Skeletal muscle satellite cell (primary cell): Measurements from ENCODE around the gene FAM187B.
"Not testable (repeated sequence)": the region's sequence is repeated elsewhere in the genome, so short reads cannot be mapped to it uniquely, and the experiment has no call there.

Source experiments
- H3K27me3 ChIP-seq: 2 replicates; pipeline ENCODE4 v1.7.0; 2013; ENCODE audit warnings: low read length; ENCODE audit not compliant: control insufficient read depth, insufficient read depth
- H3K36me3 ChIP-seq: 2 replicates; pipeline ENCODE4 v1.7.0; 2013; ENCODE audit warnings: mild to moderate bottlenecking, control low read depth, low read length; ENCODE audit not compliant: insufficient read depth
- H3K4me1 ChIP-seq: 2 replicates; pipeline ENCODE4 v1.7.0; 2013; ENCODE audit warnings: low read length; ENCODE audit not compliant: control insufficient read depth, insufficient read depth
- H3K4me2 ChIP-seq: 2 replicates; pipeline ENCODE4 v1.7.0; 2013; ENCODE audit warnings: mild to moderate bottlenecking, low read length
- H3K4me3 ChIP-seq: 2 replicates; pipeline ENCODE4 v1.7.0; 2013; ENCODE audit warnings: low read length
- H3K9ac ChIP-seq: 2 replicates; pipeline ENCODE4 v1.7.0; 2013; ENCODE audit warnings: mild to moderate bottlenecking, low read depth, low read length, moderate library complexity
- H3K9me3 ChIP-seq: replicated peaks from 2 replicates; pipeline ENCODE4 v1.7.0; 2013; ENCODE audit warnings: mild to moderate bottlenecking, control low read depth, low read length

FAM187B gene

DNA sequence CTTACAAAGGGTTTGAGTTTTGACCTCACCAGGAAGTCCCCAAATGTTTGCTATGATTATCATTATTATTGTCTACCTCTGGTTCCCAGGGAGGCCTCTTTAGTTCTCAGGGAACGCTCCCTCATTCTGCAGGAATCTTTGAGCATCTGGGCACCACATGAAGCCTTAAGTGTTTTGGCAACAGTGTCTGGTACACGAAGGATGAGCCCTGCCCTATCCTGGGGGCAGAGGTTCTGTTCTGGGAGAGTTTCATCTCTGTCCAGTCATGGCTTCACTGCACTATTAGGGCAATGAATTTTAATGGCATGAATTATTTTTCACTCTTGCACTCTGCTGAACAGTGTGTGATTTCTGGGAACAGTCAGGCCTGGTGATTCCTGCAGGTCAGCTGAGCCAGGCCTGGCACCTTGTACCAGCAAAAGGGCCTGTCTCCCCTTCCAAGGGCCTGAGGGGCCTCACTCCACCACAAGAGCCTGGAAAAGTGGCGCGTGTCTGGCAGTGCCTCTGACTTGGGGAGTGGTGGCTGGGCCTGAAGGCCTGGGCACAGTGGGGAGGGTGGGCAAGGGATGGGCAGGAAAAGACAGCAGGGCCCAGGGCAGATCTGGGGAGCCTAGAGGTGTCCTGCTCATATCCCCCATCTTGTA, 4.6 kb downstream of the FAM187B start:
- Histone ChIP-seq H3K36me3 (no peaks in the 10 kb centered on the region), H3K4me3 (no peak overlapping the region), H3K4me1 (no peaks in the 10 kb centered on the region), H3K4me2 (no peak overlapping the region), H3K9ac (no peak overlapping the region), H3K27me3 (peaks cover 32% of the 10 kb centered on the region), H3K9me3 (no peaks in the 10 kb centered on the region)

DNA sequence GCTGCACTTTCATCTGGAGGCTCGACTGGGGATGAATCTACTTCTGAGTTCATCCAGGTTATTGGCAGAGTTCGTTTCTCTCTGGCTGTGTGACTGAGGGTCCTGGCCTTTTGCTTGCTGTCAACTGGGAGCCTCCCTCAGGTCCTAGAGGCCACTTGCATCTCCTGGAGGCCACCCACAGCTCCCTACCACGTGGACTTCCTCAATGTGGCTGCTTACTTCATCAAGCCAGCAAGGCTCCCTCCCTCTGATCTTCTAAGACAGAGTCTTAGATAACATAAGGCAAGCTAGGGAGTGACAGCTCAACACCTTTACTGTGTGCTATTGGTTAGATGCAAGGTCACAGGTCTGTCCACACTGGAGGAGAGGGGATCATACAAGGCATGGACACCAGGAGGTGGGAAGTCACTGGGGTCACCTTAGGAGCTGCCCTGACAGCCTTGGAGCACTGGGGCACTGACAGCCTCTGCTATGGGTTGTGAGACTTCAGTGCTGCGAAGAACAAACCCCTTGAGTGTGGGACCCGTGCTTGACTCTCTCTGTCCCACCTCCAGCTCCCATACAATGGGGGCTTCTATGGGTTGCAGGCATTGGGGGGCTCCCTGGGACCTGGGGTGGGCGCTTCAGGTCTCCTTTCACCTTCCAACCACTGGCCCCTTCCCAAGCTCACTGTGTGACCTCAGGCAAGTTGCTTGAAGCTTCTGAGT, 5.3 kb downstream of the FAM187B start:
- Histone ChIP-seq H3K4me3 (no peak overlapping the region), H3K9ac (no peak overlapping the region), H3K36me3 (no peaks in the 10 kb centered on the region), H3K9me3 (no peaks in the 10 kb centered on the region), H3K27me3 (peaks cover 32% of the 10 kb centered on the region), H3K4me1 (no peaks in the 10 kb centered on the region), H3K4me2 (no peak overlapping the region)

DNA sequence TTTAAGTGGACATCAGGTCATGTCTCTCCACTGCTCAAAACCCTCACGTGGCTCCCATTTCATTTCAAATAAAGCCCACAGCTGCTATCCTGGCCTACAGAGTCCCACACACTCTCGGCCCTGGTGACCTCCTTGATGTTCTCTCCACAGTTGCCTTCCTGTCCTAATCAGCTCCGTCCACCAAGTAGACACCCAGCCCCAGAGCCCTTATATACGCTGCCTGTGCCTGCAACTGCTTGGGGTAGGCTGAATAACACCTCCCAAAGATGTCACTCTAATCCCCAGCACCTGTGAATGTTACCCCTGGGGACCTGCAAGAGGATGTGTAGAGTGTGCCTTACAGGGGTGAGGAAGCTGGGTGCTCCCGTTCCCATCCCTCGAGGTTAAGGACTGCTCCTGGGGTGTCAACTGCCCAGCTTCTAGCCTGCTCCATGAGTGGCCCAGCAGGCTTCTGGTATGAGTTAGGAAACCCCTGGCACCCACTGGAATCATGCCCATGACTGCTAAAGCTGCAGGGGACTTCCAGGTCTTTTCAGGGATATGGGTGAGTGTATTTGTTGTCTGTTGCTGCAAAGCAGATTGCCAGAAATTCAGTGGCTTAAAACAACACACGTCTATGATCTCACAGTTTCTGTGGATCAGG, 6.0 kb downstream of the FAM187B start:
- Histone ChIP-seq H3K9ac (no peak overlapping the region), H3K4me2 (no peak overlapping the region), H3K4me3 (no peak overlapping the region), H3K27me3 (peaks cover 27% of the 10 kb centered on the region), H3K36me3 (no peaks in the 10 kb centered on the region), H3K4me1 (no peaks in the 10 kb centered on the region), H3K9me3 (no peaks in the 10 kb centered on the region)

DNA sequence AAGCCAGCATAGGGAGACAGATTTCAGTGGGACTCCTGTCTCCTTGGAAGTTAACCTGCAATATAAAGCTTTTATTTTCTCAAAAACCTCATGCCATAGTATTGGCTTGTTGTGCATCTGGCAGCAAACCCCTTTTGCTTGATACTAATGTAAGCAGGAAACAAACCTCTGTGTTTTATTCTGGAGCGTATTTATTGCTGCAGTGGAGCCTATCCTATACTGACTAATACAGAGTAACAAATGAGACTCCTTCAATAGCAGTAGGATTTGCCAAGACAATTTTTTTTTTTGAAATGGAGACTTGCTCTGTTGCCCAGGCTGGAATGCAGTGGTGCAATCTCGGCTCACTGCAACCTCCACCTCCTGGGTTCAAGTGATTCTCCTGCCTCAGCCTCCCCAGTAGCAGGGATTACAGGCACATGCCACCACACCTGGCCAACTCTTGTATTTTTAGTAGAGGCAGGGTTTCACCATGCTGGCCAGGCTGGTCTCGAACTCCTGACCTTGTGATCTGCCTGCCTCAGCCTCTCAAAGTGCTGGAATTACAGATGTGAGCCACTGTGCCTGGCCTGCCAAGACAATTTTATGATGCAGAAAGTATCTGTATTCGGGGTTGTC, 7.5 kb downstream of the FAM187B start:
- not testable (repeated sequence) for H3K36me3 ChIP-seq, H3K4me3 ChIP-seq, H3K4me1 ChIP-seq, H3K4me2 ChIP-seq, H3K9me3 ChIP-seq, H3K9ac ChIP-seq
- H3K27me3 ChIP-seq, result peaks cover 22% of the 10 kb centered on the region

GRCh38 chr19:35220315-35220921, 8.1 kb downstream of the FAM187B start:
- Histone ChIP-seq H3K4me1 (no peaks in the 10 kb centered on the region), H3K27me3 (peaks cover 16% of the 10 kb centered on the region), H3K9ac (no peak overlapping the region), H3K4me2 (no peak overlapping the region), H3K36me3 (no peaks in the 10 kb centered on the region), H3K9me3 (no peaks in the 10 kb centered on the region), H3K4me3 (no peak overlapping the region)

DNA sequence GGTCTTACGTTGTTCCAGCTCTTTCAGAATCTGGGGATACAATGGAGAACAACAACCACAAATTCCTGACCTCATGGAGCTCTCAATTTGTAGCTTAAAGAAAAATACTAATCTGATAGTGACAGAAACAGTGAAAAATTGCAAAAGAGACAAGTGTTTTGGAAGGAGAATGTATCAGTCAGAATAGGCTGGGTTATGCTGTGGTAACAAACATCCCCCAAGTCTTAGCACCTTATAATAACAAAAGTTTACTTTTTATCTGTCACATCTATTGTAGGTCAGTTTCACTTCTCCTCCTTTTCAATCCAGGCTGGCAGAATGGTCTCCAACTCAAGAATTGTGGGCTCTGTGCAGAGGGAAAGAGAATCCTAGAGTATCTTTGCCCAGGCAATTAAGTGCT, 9.5 kb downstream of the FAM187B start:
- Histone ChIP-seq H3K4me3 (no peak overlapping the region), H3K9me3 (no peaks in the 10 kb centered on the region), H3K4me2 (no peak overlapping the region), H3K9ac (no peak overlapping the region), H3K4me1 (no peaks in the 10 kb centered on the region), H3K27me3 (peaks cover 12% of the 10 kb centered on the region), H3K36me3 (no peaks in the 10 kb centered on the region)

GRCh38 chr19:35217649-35217990, 10.9 kb downstream of the FAM187B start:
- Histone ChIP-seq H3K4me3 (no peak overlapping the region), H3K4me2 (no peak overlapping the region), H3K27me3 (peaks cover 5% of the 10 kb centered on the region), H3K36me3 (no peaks in the 10 kb centered on the region), H3K4me1 (peaks cover 2% of the 10 kb centered on the region), H3K9ac (no peak overlapping the region), H3K9me3 (no peaks in the 10 kb centered on the region)

DNA sequence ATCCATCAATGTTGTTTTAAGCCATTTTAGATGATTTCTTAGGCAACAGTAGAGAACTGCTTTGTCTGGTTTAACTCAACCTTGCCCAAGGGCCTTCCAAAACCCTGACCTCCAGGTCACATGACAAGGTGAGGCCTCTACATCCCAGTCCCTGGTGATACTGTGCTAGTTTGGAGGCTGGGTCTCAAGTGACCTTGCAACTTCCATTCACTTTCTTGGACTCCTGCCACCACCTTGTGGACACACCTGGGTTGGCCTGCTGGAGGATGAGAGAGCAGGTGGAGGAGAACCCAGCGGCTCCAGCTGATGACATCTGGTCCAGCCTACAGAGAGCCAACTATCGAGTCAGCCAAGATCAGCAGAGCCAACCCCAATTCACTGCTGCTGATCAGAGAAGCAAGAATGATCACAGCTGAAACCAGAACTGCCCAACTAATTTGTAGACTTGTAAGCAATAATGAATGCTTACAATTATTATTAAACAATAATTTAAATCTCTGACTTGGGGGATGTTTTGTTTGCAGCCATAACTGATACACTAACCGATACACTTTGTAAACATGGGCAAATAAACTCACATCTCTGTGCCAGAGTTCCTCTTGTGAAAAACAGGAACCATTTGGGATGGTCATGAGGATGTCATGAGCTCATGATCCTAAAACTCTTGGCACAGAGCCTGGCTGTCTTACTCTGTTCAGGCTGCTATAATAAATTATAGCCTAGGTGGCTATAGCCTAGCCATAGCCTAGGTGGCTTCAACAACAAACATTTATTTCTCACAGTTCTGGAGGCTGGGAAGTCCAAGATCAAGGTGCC, 11.5 kb downstream of the FAM187B start:
- H3K4me2 ChIP-seq, result no peak overlapping the region
- no peaks in the 10 kb centered on the region for H3K9me3 ChIP-seq
- H3K4me3 ChIP-seq, result no peak overlapping the region
- H3K27me3 ChIP-seq, result peaks cover 5% of the 10 kb centered on the region
- no peaks in the 10 kb centered on the region for H3K36me3 ChIP-seq
- peaks cover 2% of the 10 kb centered on the region for H3K4me1 ChIP-seq
- H3K9ac ChIP-seq, result no peak overlapping the region

DNA sequence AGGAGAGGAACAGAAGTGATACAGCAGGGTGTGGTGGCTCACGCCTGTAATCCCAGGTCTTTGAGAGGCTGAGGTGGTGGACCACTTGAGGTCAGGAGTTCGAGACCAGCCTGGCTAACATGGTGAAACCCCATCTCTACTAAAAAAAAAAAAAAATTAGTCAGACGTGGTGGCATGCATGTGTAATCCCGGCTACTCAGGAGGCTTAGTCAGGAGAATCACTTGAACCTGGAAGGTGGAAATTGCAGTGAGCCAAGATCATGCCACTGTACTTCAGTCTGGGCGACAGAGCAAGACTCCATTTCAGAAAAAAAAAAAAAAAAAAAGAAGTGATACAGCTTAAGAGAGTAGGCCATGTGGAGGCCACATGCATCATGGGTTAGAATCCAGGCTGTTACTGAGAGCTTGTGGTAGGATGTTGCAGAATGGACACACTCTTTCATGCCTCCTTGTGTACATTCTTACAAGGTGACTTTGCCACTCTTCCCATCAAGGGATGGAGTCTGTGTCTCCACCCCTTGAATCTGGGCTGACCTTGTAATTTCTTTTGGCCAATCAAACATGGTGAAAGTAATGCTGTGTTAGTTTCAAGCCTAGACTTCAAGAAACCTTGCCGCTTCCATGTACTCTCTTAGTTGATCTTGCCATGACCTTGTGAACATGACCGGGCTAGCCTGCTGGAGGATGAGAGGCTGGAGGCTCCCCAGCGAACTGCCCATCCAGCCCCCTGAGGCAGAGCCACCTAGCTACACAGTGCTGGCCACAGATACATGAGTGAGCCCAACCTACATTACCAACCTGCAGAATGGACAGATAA, 12.3 kb downstream of the FAM187B start:
- H3K4me2 ChIP-seq, result no peak overlapping the region
- H3K27me3 ChIP-seq, result peaks cover 5% of the 10 kb centered on the region
- no peaks in the 10 kb centered on the region for H3K9me3 ChIP-seq
- H3K9ac ChIP-seq, result no peak overlapping the region
- no peaks in the 10 kb centered on the region for H3K36me3 ChIP-seq
- no peak overlapping the region for H3K4me3 ChIP-seq
- peaks cover 2% of the 10 kb centered on the region for H3K4me1 ChIP-seq

GRCh38 chr19:35214766-35215422, 13.6 kb downstream of the FAM187B start:
- H3K9me3 ChIP-seq, result no peaks in the 10 kb centered on the region
- peaks cover 2% of the 10 kb centered on the region for H3K4me1 ChIP-seq
- H3K4me2 ChIP-seq, result no peak overlapping the region
- H3K27me3 ChIP-seq, result peaks cover 5% of the 10 kb centered on the region
- H3K9ac ChIP-seq, result no peak overlapping the region
- H3K36me3 ChIP-seq, result no peaks in the 10 kb centered on the region
- H3K4me3 ChIP-seq, result no peak overlapping the region
